Uterus (tissue), 2 donors: ENCODE measurements around the gene ADRA2C.

Experiments used
- CTCF ChIP-seq, 4 experiments: fragments of 200-600 bp in 2 of 4; fragments of 450-650 bp in 2 of 4; sonication (generic) in 2 of 4; IDR thresholded peaks; one replicate each; pipeline ENCODE4 v1.5.1; 2016 to 2019; ENCODE audit warnings: antibody characterized with exemption in 4 of 4, mild to moderate bottlenecking in 2 of 4, moderate library complexity in 1 of 4
- POLR2A ChIP-seq, 2 donors: fragments of 450-650 bp; IDR thresholded peaks; one replicate each; pipeline ENCODE4 v1.6.1; 2016; ENCODE audit warnings: antibody characterized with exemption in 2 of 2, mild to moderate bottlenecking in 1 of 2, moderate library complexity in 1 of 2

GRCh38 chr4:3765271-3766035 is 732 bp upstream of the ADRA2C start:
- TF ChIP-seq CTCF (IDR thresholded peaks at IDR 0.05) (peak in 3 of 4 experiments; percentile 13 to 52 (median 42)), POLR2A (IDR thresholded peaks at IDR 0.05) (peak in 1 of 2 donors; percentile 35)
